HG02642 (cell line): ENCODE data around the gene STYK1.
"Not testable (repeated sequence)": the region's sequence is repeated elsewhere in the genome, so short reads cannot be mapped to it uniquely, and the experiment has no call there.

Experiments used
- ATAC-seq: cut with Tn5 transposase; IDR thresholded peaks from one replicate; pipeline ENCODE4 v1.9.1; 2021; ENCODE audit warnings: mild to moderate bottlenecking; ENCODE audit not compliant: unreplicated experiment, poor library complexity

Gene STYK1

DNA sequence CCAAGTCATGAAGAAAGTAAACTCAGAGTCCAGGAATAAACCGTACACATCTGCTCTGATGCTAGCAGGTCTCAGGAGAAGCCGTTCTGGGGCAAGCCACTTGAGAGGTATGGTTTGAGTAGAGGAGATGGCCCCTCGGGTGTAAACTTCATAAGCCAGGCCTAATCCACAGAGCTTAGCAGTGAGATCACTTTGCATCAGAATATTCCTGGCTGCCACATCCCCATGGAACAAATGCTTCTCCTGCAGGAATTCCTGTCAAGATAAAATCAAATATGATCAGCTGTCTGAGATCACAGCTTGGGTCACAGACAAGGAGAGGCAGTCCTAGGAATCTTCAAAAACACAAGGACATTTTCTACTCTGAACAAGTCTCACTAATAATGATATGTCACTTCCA lies 49.2 kb downstream of the STYK1 start:
- ATAC-seq: no peak

DNA sequence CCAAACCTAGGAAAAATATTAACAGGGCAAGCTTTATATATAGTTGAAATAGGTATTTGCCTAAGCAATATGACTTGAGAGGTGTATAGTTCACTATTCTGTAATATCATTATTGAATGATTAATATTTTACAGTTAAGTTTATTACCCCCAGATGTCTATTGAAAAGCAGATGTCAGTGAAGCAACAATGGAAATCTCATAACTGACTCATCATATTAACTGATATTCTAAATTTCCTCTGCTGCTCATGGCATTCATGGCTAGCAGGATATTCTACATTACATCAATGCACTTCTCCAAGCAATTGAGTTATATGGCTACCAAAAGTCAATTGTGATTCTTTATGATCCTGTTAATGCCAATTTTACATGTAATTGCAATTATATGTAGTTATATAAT lies 50.7 kb downstream of the STYK1 start:
- ATAC-seq: no peak

- no peak for ATAC-seq
Observed at GRCh38 chr12:10621278-10621677, 52.6 kb downstream of the STYK1 start.

- no peak for ATAC-seq
Observed at GRCh38 chr12:10620078-10620779, 53.6 kb downstream of the STYK1 start.

GRCh38 chr12:10618338-10618987 lies 55.4 kb downstream of the STYK1 start:
- no peak for ATAC-seq

GRCh38 chr12:10617863-10618262 lies 56.0 kb downstream of the STYK1 start:
- ATAC-seq: no peak

DNA sequence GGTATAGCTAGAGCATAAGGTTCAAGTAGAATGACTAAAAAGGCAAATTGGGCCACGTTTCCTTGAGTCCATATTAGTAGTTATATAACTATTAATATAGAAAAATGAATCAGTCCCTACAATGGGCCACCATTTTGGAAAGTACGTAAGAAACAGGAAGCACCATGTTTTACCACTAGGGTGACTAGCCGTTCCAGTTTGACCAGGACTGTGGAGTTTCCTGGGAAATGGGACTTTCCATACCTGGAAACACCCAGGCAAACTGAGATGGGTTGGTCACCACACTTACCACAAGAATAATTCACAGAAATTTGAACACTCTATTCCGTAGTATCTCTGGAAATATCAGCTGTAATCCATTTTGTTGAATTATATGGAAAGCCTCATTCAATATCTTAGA lies 58.3 kb downstream of the STYK1 start:
- ATAC-seq: no peak

GRCh38 chr12:10614056-10614370 lies 59.8 kb downstream of the STYK1 start:
- ATAC-seq: no peak

DNA sequence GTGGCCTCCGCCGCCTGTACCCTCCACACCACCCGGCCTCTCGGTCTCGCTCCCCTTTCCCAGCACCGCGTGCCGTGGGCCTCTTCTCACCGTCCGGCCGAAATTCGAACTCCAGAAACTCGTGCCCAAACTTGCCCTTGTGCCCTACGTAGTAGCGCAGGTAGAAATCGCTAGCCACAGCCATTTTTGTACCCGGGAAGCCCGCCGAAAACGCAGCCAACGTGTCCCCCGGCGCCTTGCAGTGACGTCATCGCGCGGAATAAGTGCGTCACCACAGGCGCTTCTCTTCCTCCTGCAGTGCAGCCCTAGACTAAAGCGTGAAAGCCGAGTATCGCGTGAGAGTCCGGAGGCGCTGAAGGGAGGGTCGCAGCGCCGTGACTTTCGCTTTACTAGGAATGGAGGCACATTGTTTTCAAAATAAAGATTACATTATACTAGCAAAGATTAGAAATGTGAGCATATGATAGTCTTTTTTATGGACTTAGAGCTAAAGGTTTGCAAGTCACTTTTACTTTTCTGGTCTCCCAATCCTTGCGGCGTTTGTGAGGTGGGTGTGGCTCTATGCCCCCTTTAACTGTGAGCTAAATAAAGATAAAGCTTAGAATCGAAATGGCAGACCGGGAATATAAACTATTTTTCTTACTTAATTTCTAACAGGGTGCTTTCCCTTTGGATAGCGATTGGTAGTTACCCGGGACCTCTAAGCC lies 60.4 kb downstream of the STYK1 start, which contains the start of gene MAGOHB:
Gene MAGOHB, minus strand, starts transcription at position 261 of the 707 bp plus-strand sequence. Its CDS starts 77 bp downstream, at position 184.
- peak; percentile 97 for ATAC-seq

GRCh38 chr12:10612984-10613348 lies 60.9 kb downstream of the STYK1 start:
- peak; percentile 17 for ATAC-seq

- ATAC-seq: no peak
Observed at GRCh38 chr12:10612110-10612509, 61.7 kb downstream of the STYK1 start.

- ATAC-seq: not testable (repeated sequence)
Observed at GRCh38 chr12:10611258-10611657, 62.6 kb downstream of the STYK1 start.

DNA sequence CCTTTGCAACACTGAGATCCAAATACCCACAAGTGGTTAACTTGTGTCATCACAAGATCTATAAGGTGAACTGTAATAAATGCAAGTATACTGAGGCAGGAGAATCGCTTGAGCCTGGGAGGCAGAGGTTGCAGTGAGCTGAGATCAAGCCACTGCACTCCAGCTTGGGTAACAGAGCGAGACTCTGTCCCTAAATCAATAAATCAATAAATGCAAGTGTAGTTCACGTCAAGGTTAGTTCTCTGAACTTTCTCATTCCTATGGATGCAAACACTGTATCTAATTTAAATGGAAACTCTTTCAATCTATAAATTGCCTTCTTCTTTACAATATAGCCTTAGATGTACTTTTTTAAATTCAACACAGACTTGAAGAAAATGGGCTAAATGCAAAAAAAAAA lies 63.7 kb downstream of the STYK1 start:
- ATAC-seq: no peak

DNA sequence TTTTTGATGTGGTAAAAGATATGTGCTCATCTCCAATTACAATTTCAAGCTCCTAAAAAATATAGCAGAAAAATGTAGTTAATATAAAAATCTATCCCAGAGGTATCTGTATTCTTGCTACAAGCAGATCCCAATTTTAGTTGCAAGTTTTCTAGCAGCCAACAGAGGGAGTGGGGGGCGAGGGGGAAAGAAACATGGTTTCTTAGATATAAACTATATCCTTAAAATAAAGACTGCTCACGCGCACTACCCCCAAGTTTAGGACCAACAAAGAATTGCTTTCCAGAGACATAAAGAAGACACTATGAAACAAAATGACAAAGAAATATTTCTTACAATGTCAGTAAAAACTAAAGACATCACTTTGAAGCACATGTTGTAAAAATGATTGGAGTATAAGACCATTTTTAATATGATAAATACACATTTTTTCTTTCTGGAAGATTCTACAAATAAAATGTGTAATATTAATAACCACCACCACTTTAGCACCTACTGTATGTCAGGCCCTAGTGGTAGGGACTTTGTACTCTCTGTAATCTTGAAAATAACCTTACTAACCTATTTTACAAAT lies 65.9 kb downstream of the STYK1 start:
- no peak for ATAC-seq

GRCh38 chr12:10601860-10602259 lies 72.0 kb downstream of the STYK1 start:
- ATAC-seq: no peak

DNA sequence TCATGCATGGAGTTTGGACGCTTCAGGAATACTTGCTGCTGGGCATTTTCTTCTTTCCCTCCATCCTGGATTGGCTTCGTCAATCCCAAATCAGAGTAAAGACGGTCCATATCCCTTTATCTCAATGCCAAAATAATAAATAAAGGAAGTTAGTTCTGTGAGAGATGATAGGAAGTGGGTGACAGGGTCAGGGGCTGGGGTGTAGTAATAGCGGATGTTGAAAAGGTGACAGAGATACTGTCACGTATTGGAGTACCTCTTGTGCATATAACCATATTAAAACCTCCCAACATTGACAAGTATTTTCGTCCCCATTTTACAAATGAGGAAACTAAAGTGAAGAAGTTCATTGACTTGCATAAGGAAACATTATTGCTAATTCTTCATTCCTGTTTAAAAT lies 72.9 kb downstream of the STYK1 start:
- no peak for ATAC-seq

DNA sequence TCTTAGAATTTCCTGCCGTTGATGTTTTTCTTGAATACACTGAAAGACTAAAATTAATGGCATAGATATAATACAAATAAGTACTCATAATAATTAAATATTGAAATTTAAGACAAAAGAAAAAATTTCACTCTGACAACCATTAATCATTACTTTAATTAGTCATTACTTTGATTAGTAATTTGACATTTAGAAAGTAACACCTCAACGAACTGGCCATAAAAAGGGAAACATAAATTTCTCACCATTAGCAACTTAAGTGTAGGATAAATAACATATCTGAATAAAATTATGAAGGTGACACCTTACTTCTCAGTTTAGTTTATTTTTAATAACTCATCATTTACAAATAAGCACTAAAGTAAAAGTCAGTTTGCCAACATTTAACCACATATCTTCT lies 78.0 kb downstream of the STYK1 start:
- no peak for ATAC-seq

- no peak for ATAC-seq
Observed at GRCh38 chr12:10590966-10591365, 82.9 kb downstream of the STYK1 start.

- no peak for ATAC-seq
Observed at GRCh38 chr12:10584415-10584814, 89.4 kb downstream of the STYK1 start.

- no peak for ATAC-seq
Observed at GRCh38 chr12:10582704-10583103, 91.1 kb downstream of the STYK1 start.

DNA sequence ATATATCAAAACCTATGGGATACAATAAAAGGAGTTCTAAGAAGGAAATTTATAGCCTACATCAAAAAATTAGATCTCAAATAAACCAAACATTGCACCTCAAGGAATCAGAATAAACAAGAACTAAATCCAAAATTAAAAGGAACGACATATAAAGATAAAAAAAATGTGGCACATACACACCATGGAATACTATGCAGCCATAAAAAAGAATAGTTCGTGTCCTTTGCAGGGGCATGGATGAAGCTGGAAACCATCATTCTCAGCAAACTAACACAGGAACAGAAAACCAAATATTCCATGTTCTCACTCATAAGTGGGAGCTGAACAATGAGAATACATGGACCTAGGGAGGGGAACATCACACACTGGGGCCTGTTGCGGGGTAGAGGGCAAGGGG lies 91.7 kb downstream of the STYK1 start:
- not testable (repeated sequence) for ATAC-seq
